AG10803 (cell line): ENCODE results near the gene USP46.

Experiments used
- DNase-seq: peaks from one replicate; pipeline ENCODE4 v3.0.0; 2010; ENCODE audit warnings: low read depth
- H3K4me3 ChIP-seq: 2 replicates; pipeline ENCODE4 v1.5.1; 2011; ENCODE audit warnings: mild to moderate bottlenecking, low read length, control low read depth
- CTCF ChIP-seq: conservative IDR thresholded peaks from 2 replicates; pipeline ENCODE4 v1.5.1; 2011; ENCODE audit warnings: mild to moderate bottlenecking, low read length, control low read depth, inconsistent platforms

The USP46 gene

GRCh38 chr4:52657618-52658501 lies 1.2 kb downstream of the USP46 start:
- peak overlapping the region; percentile 73 for H3K4me3 ChIP-seq
- no peak for TF ChIP-seq CTCF
- DNase-seq: peak; percentile 63

GRCh38 chr4:52657292-52657617 lies 1.8 kb downstream of the USP46 start:
- peak overlapping the region; percentile 73; the same call in 1 of the 2 replicates for H3K4me3 ChIP-seq
- no peak for TF ChIP-seq CTCF

GRCh38 chr4:52655506-52655905 lies 3.6 kb downstream of the USP46 start:
- no peak overlapping the region for H3K4me3 ChIP-seq
- no peak for TF ChIP-seq CTCF
- peak; percentile 12 for DNase-seq

More at GRCh38 chr4:52657292-52657617, 1.8 kb downstream of the USP46 start:
- no peak for DNase-seq

- no peak for DNase-seq
- TF ChIP-seq CTCF: no peak
These were observed 7.0 kb downstream of the USP46 start for GRCh38 chr4:52651996-52652672.

GRCh38 chr4:52648836-52649235 lies 10.3 kb downstream of the USP46 start:
- H3K4me3 ChIP-seq: no peak overlapping the region
- TF ChIP-seq CTCF: no peak
- DNase-seq: no peak

More at GRCh38 chr4:52651996-52652672, 7.0 kb downstream of the USP46 start:
- no peak overlapping the region for H3K4me3 ChIP-seq

GRCh38 chr4:52646741-52647140 lies 12.4 kb downstream of the USP46 start:
- no peak for TF ChIP-seq CTCF
- no peak for DNase-seq
- no peak overlapping the region for H3K4me3 ChIP-seq

- TF ChIP-seq CTCF: no peak
- H3K4me3 ChIP-seq: no peak overlapping the region
- DNase-seq: no peak
These were observed 13.0 kb downstream of the USP46 start for GRCh38 chr4:52646096-52646495.
